HG03103 (cell line): ENCODE measurements around the gene UBE2QL1.

ENCODE experiments used
- ATAC-seq: cut with Tn5 transposase; IDR thresholded peaks from one replicate; pipeline ENCODE4 v1.9.1; 2021; ENCODE audit warnings: low read depth; ENCODE audit not compliant: unreplicated experiment

Gene UBE2QL1

DNA sequence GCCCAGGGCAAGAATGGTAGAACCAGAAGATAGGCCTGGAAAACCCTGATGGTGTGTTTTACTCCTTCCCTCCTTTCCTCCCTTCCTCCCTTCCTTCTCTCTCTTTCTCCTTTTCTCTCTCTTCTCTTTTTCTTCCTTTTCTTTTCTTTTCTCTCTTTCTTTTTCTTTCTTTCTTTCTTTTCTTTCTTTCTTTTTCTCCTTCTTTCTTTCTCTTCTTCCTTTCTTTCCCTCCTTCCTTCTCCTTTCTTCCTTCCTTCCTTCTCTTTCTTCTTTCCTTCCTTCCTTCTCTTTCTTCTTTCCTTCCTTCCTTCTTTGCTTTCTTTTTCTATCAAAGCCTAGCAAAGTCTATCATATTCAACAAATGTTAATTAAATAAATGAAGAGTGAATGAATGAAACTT is 24.0 kb upstream of the UBE2QL1 start:
- no peak for ATAC-seq

DNA sequence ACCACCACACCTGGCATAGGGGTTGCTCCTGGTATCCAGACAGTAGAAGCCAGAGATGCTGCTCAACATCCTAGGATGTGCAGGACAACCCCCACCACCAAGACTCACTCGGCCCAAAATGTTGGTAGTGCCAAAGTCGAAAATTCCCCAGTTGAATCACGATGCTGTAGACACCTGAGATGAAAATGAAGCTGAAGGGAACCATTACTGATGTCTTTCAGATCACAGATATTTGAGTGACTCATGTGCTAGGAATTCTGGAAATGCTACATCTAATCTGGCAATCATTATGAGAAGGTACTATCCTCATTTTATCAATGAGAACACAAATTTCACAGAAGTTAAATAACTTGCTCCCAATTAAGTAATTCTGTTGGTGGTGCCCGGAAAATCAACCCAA is 21.0 kb upstream of the UBE2QL1 start:
- ATAC-seq: no peak

DNA sequence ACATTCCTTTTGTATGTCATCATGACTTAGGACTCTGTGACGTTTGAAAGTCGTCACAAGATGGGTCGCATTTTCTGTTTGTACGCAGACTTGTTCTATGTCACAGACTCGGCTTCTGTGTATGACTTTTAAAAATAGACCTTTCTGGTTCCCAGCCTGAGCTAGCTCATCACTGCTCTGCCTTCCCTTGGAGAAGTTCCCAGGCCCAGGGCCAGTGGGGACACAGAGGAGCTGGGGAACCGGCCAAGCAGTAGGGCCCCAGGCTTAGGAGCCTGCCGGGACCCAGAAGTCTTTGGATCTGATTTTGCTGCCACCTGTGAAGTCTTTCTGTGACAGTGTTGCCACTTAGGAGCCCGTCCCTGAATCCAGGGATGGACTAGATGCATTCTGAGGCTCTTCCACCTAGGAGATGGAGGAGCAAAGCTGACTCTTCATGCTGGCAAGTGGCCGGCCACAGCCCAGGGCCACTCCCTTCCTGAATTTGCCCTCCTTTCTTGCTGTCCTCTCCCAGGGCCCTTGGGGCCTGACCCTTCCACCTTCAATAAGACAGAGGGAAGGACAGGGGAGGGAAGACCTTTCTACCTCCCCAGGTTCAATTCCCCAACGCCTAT is 18.1 kb upstream of the UBE2QL1 start:
- ATAC-seq: no peak

GRCh38 chr5:6431214-6432195 is 17.2 kb upstream of the UBE2QL1 start:
- no peak for ATAC-seq

GRCh38 chr5:6432206-6432605 is 16.5 kb upstream of the UBE2QL1 start:
- no peak for ATAC-seq

DNA sequence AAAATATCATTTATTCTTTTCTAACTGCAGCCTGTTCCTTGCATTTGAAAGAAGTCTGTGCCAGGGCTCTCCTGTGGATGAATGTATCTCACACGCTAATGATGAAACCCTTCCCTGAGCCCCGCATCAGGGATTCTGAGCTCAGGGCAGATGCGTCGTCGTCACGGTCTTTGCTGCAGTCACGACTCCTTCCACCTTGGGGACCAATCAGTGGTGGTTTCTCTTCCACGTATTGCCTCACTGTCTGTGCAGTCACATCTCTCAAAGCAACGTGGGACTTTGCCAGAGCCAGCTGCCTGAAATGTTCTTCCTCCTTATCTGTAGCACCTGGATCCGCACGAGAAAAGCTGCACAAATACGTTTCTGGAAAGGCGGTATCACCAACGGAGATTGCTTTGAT is 13.9 kb upstream of the UBE2QL1 start:
- ATAC-seq: no peak

GRCh38 chr5:6435356-6435755 is 13.3 kb upstream of the UBE2QL1 start:
- no peak for ATAC-seq

DNA sequence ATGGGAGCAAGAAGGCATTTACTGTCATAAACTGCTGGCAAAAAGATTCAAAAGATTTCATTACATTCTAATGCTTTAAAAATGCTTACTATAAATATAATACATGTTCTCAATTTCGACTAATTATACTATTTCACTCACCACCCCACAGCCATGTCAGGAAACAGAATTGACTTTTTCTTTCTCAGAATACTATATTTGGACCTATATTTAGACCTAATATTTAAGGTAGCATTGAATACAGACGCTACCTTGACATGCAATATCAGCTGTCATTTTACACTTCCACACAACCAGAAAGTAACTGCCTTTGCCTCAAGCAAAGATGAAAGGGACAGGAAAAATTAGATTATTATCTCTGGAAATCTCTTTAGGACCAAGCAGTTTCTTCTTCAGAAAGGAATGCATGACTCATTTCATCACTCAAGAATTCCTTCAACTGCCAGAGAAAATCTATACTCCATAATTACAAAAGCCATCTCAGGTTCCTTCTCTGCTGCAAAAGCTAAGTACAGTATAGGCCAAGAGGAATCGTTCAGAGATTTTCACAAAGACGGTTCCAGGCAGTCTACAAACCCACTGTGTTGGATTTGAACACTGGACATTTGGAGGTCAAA is 11.8 kb upstream of the UBE2QL1 start:
- ATAC-seq: no peak

GRCh38 chr5:6439588-6440550 is 8.8 kb upstream of the UBE2QL1 start:
- ATAC-seq: no peak

DNA sequence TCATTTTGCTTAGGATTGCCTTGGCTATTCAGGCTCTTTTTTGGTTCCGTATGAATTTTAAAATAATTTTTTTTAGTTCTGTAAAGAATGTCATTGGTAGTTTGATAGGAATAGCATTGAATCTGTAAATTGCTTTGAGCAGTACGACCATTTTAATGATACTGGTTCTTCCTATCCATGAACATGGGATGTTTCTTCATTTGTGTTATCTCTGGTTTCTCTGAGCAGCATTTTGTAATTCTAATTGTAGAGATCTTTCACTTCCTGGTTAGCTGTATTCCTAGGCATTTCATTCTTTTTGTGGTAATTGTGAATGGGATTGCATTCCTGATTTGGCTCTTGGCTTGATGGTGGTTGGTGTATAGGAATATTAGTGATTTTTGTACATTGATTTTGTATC is 6.3 kb upstream of the UBE2QL1 start:
- ATAC-seq: no peak

DNA sequence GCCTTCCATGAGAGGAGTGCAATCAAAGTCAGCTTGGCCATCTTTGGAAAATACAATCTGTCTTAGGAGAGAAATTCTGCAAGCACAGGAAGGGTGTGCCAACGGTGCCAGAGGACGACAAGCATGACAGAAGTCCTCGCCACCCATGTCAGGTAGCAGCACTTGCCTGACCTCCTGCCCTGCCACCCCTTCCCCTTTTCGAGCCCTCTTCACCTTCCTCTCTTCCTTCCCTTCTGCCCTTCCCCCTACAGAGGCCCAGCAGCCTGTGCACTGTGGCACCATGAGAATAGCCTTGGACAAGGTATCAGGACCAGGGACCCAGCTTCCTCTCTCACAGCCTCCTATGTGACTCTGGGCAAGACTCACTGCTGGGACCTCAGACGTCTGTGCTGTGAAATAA is 5.3 kb upstream of the UBE2QL1 start:
- ATAC-seq: no peak

GRCh38 chr5:6446042-6446441 is 2.6 kb upstream of the UBE2QL1 start:
- ATAC-seq: no peak

DNA sequence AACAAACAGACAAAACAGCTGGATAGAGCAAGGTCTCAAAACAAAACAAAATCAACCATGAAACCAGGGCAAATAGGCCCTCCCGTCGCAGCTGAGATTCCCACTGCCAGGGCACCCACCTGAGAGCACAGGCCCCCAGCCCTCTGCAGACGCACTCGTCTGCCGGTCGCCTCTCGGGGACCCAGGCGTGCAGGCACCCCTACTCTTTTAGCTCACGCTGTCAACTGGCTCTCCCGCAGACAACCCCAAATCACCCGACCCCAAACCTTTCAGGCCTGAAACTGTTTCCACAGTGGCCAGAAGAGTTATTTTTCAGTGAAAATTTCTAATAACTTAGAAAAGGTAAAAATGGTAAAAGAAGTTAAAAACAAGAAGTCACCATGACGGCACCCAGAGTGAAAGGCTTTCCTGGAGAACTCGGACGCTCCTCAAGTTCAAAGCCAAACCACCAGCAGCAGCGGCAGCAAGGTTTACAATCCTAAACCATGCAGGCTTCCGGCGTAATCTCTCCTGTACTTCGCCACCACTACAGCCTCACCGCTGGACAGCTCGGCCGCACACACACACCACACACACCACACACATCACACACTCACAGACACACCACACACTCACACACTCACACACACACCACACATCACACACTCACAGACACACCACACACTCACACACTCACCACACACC is 1.9 kb upstream of the UBE2QL1 start:
- no peak for ATAC-seq

GRCh38 chr5:6447384-6448140 is 1.1 kb upstream of the UBE2QL1 start:
- no peak for ATAC-seq

DNA sequence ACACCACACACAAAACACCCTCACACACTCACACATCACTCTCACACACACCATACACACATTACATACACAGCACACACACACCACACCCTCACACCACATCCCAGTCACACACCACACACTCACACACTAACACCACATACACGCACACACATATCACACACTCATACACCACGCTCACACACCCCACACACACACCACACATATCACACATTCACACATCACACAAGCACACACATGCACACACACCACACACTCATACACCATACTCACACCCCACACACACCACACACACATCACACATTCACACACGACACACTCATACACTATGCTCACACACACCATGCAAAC is 543 bp upstream of the UBE2QL1 start:
- no peak for ATAC-seq

DNA sequence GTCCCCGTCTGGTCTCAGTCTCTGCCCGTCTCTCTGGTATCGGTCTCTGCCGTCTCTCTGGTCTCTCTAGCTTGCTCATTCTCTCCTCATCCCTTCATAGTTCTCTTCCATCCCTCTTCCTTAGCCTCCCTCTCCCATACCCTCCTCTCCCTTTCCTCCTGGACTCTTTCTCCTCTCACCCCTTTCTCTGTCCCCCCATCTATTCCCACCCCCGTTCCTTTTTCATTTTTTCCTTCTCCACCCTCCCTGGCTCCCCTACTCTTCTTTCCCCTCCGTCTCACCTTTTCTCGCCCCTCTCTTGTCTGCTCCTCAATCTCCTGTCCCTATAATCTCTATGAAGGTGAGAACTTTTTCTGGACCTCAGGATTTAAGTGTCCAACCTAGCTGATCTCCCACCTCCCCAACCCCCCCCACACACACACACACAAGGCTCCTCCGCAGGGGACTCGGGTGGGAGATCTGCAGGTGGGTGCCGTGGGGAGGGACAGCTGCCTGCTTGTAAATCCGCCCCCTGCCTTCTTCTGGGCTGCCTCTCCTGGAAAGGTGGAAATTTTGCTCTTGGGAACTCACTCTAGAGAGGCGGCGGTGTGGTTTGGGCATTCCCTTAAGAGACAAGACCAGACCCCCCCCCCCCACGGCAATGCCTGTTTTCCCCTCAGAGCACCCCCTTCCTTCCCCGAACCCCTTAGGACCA is 953 bp downstream of the UBE2QL1 start:
- no peak for ATAC-seq

DNA sequence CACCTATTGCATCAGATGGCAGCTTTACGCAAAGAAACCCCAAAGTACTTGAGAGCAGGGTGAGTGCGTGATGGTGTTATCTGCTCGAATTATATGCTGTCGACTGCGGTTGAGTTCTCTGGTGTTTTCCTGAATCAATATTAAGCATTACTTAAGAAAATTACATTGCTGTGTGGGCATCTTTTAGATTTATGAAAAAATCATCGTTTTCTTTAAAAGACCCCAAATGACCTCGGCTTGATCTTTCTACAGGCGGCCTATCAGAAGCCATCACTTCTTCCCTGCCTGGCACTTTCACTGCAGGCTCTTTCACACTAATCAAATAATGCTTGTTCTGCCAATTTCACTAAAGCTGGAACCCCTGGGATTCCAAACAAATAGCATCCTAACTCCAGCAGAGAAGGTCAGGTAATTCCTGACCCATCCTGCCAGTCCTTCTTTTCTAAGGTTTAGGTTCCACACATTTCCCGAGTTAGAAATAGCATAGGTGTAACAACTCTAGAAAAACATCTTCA is 1.7 kb downstream of the UBE2QL1 start:
- no peak for ATAC-seq
